Endothelial cell of umbilical vein (primary cell): ENCODE results near the gene ZNF892.

Source experiments
- CTCF ChIP-seq, 2 donors: IDR thresholded peaks; 1 replicate in 1 of 2; 2 replicates in 1 of 2; pipeline ENCODE4 v1.5.1; 2011; ENCODE audit warnings: low read length in 2 of 2, mild to moderate bottlenecking in 2 of 2, moderate library complexity in 2 of 2, control low read depth in 1 of 2, inconsistent platforms in 1 of 2, low read depth in 1 of 2; ENCODE audit not compliant: insufficient read depth in 1 of 2; ENCODE audit errors: extremely low read depth in 1 of 2
- EZH2 ChIP-seq: IDR thresholded peaks from 2 replicates; pipeline ENCODE4 v1.6.1; 2012; ENCODE audit warnings: borderline replicate concordance, low read depth, mild to moderate bottlenecking, moderate library complexity, low read length, inconsistent platforms; ENCODE audit not compliant: severe bottlenecking
- FOS ChIP-seq: IDR thresholded peaks from 2 replicates; pipeline ENCODE4 v1.6.1; 2011; ENCODE audit warnings: mild to moderate bottlenecking, low read length, moderate library complexity, borderline replicate concordance; ENCODE audit not compliant: insufficient read depth
- JUN ChIP-seq: IDR thresholded peaks from 2 replicates; pipeline ENCODE4 v1.6.1; 2011; ENCODE audit warnings: borderline replicate concordance, low read depth; ENCODE audit not compliant: insufficient read length, insufficient read depth
- MAX ChIP-seq: IDR thresholded peaks from 2 replicates; pipeline ENCODE4 v1.6.1; 2011; ENCODE audit not compliant: insufficient read depth, insufficient read length
- MYC ChIP-seq: IDR thresholded peaks from one replicate; pipeline ENCODE4 v1.6.1; 2011; ENCODE audit warnings: mild to moderate bottlenecking, low read depth, low read length
- POLR2A ChIP-seq: IDR thresholded peaks from 2 replicates; pipeline ENCODE4 v1.6.1; 2012; ENCODE audit warnings: low read depth, mild to moderate bottlenecking, control low read depth, low read length
- POLR2AphosphoS5 ChIP-seq: IDR thresholded peaks from 2 replicates; pipeline ENCODE4 v1.6.1; 2012; ENCODE audit warnings: low read depth, mild to moderate bottlenecking, control low read depth, low read length, moderate library complexity; ENCODE audit not compliant: insufficient read depth

- TF ChIP-seq MAX (no peak), CTCF (IDR thresholded peaks at IDR 0.05; ENCODE audit: extremely low read depth in 1 of 2, insufficient read depth in 1 of 2, low read depth in 1 of 2, low read length in 2 of 2) (no peak), EZH2 (no peak), MYC (no peak), POLR2A (no peak), FOS (no peak), POLR2AphosphoS5 (no peak), JUN (no peak)
Measured at GRCh38 chr2:95232232-95232631, 24.9 kb downstream of the ZNF892 start.
